HepG2 (cell line): ENCODE measurements around the gene FAM20C. TPM values are rescaled to one million over a fixed set of nuclear protein-coding genes. Genes with fewer than 3 reads are reported as not detected.

Source experiments
- ATAC-seq: fragments of 200-7000 bp; cut with Tn5 transposase; 3 replicates; pipeline ENCODE4 v1.9.1; 2020; ENCODE audit warnings: mild to moderate bottlenecking, moderate library complexity
- BruUV-seq: library from RNA; stranded (reverse); fragments of 400-500 nt; replicated peaks from 2 replicates; lab custom pipeline; 2021; lab: Mats Ljungman, UMichigan
- CTCF ChIA-PET: fragments of 300-600 bp; formaldehyde crosslinking; extraction: SDS; loops from one replicate; lab custom pipeline; 2021; ENCODE audit warnings: low total read pairs, inconsistent platforms, low intra/inter-chr PET ratio; lab: Yijun Ruan, JAX
- POLR2A ChIA-PET: fragments of 350-600 bp; sonication (Branson Sonifier 250); formaldehyde crosslinking; loops from one replicate; lab custom pipeline; 2020; ENCODE audit warnings: antibody characterized with exemption, inconsistent platforms; lab: Yijun Ruan, JAX
- DNase-seq: peaks from one replicate; pipeline ENCODE4 v3.0.0-alpha.2; 2015; ENCODE audit warnings: low spot score
- FAIRE-seq: peaks from 3 replicates; lab custom pipeline; 2011; peaks lifted over from hg19 to GRCh38; lab: Jason Lieb, UNC
- H2AFZ ChIP-seq: one replicate; pipeline ENCODE4 v1.6.1; 2011; ENCODE audit warnings: low read length, inconsistent platforms
- H3K27ac ChIP-seq: fragments of 300-600 bp; 3 replicates; pipeline ENCODE4 v1.8.0; 2011; ENCODE audit warnings: mixed run types, mild to moderate bottlenecking, mixed read lengths, low read length, inconsistent platforms; ENCODE audit not compliant: insufficient read depth; ENCODE audit errors: extremely low read length
- H3K27me3 ChIP-seq, 2 experiments: fragments of 200-600 bp in 1 of 2; 2 replicates in 1 of 2; 3 replicates in 1 of 2; pipeline versions ENCODE4 v1.6.0 to v1.8.0; 2011; ENCODE audit warnings: low read length in 2 of 2, mild to moderate bottlenecking in 2 of 2, moderate library complexity in 2 of 2, inconsistent platforms in 1 of 2; ENCODE audit not compliant: insufficient read depth in 2 of 2, control insufficient read depth in 1 of 2
- H3K36me3 ChIP-seq, 2 experiments: fragments of 200-600 bp in 1 of 2; replicated peaks in 1 of 2; 2 replicates in 1 of 2; 3 replicates in 1 of 2; pipeline versions ENCODE4 v1.5.1 to v1.8.0; 2011; ENCODE audit warnings: low read length in 2 of 2, inconsistent platforms in 1 of 2; ENCODE audit not compliant: insufficient read depth in 2 of 2, control insufficient read depth in 1 of 2
- H3K4me1 ChIP-seq: 2 replicates; pipeline ENCODE4 v1.5.1; 2012; ENCODE audit warnings: low read length, inconsistent platforms; ENCODE audit not compliant: insufficient read depth
- H3K4me2 ChIP-seq: 2 replicates; pipeline ENCODE4 v1.6.0; 2011; ENCODE audit warnings: low read depth, low read length, inconsistent platforms
- H3K4me3 ChIP-seq, 3 experiments: fragments of 200-600 bp in 1 of 3; sonication (generic), shearing (Covaris generic) in 1 of 3; replicated peaks in 1 of 3; 2 replicates each; pipeline ENCODE4 v1.5.1; 2011 to 2016; ENCODE audit warnings: low read length in 3 of 3, inconsistent platforms in 2 of 3, low read depth in 2 of 3, mild to moderate bottlenecking in 2 of 3, control low read depth in 1 of 3, mixed read lengths in 1 of 3; ENCODE audit not compliant: insufficient read depth in 1 of 3
- H3K79me2 ChIP-seq: one replicate; pipeline ENCODE4 v1.6.1; 2011; ENCODE audit warnings: low read length, inconsistent platforms; ENCODE audit not compliant: insufficient read depth
- H3K9ac ChIP-seq: 2 replicates; pipeline ENCODE4 v1.6.0; 2011; ENCODE audit warnings: mild to moderate bottlenecking, low read depth, low read length, inconsistent platforms; ENCODE audit not compliant: insufficient read depth
- H3K9me3 ChIP-seq: 2 replicates; pipeline ENCODE4 v1.5.1; 2012; ENCODE audit warnings: mild to moderate bottlenecking, low read length
- H4K20me1 ChIP-seq: 2 replicates; pipeline ENCODE4 v1.6.0; 2011; ENCODE audit warnings: inconsistent platforms, mild to moderate bottlenecking, low read length, moderate library complexity; ENCODE audit not compliant: insufficient read depth
- ARNT2 ChIP-seq: sonication (generic); formaldehyde crosslinking; IDR thresholded peaks from 2 replicates; pipeline ENCODE4 v1.8.0; 2022; ENCODE audit warnings: mild to moderate bottlenecking, low read depth, missing genetic modification reagents, moderate library complexity
- BHLHE40 ChIP-seq: IDR thresholded peaks from 2 replicates; pipeline ENCODE4 v1.6.1; 2011; ENCODE audit warnings: low read length, improper control_type of control experiment
- HMGXB4 ChIP-seq, 2 experiments: sonication (generic) in 1 of 2; formaldehyde crosslinking in 1 of 2; IDR thresholded peaks; 2 replicates each; pipeline versions ENCODE4 v1.4.0 to v1.6.1; 2018 to 2020; ENCODE audit warnings: missing genetic modification reagents in 2 of 2, borderline replicate concordance in 1 of 2, low read depth in 1 of 2, mild to moderate bottlenecking in 1 of 2, missing biosample characterization in 1 of 2
- HNF4A ChIP-seq: sonication (generic); formaldehyde crosslinking; IDR thresholded peaks from 2 replicates; pipeline ENCODE4 v1.4.0; 2020; ENCODE audit warnings: missing genetic modification reagents
- HOXA9 ChIP-seq: sonication (generic); formaldehyde crosslinking; IDR thresholded peaks from 2 replicates; pipeline ENCODE4 v1.8.1; 2022; ENCODE audit warnings: missing genetic modification reagents, mild to moderate bottlenecking, moderate library complexity, borderline replicate concordance
- KDM6A ChIP-seq: IDR thresholded peaks from 2 replicates; pipeline ENCODE4 v1.6.1; 2016; ENCODE audit warnings: low read depth
- KLF16 ChIP-seq, 2 experiments: sonication (generic) in 1 of 2; formaldehyde crosslinking in 1 of 2; IDR thresholded peaks; 2 replicates each; pipeline versions ENCODE4 v1.6.1 to v1.8.0; 2016 to 2023; ENCODE audit warnings: missing genetic modification reagents in 2 of 2, missing compliant biosample characterization in 1 of 2
- MBNL3 ChIP-seq: fragments of 250-450 bp; sonication (Bioruptor Pico); conservative IDR thresholded peaks from 2 replicates; pipeline ENCODE4 v1.8.0; 2022; ENCODE audit warnings: mild to moderate bottlenecking, inconsistent platforms
- NFAT5 ChIP-seq: sonication (generic); formaldehyde crosslinking; IDR thresholded peaks from 2 replicates; pipeline ENCODE4 v1.4.0; 2020; ENCODE audit warnings: missing genetic modification reagents
- SNAPC5 ChIP-seq: sonication (generic); formaldehyde crosslinking; IDR thresholded peaks from 2 replicates; pipeline ENCODE4 v1.8.1; 2023; ENCODE audit warnings: mild to moderate bottlenecking, missing genetic modification reagents, borderline replicate concordance
- SP2 ChIP-seq: sonication (generic); formaldehyde crosslinking; IDR thresholded peaks from 2 replicates; pipeline ENCODE4 v1.5.1; 2020; ENCODE audit warnings: mild to moderate bottlenecking, missing genetic modification reagents
- STAG1 ChIP-seq: sonication (generic); formaldehyde crosslinking; IDR thresholded peaks from 2 replicates; pipeline ENCODE4 v1.4.0; 2020; ENCODE audit warnings: missing genetic modification reagents
- TCF12 ChIP-seq, 2 experiments: fragments of 450-650 bp in 1 of 2; sonication (generic) in 1 of 2; formaldehyde crosslinking in 1 of 2; IDR thresholded peaks; 2 replicates each; pipeline versions ENCODE4 v1.6.1 to v1.8.0; 2017 to 2022; ENCODE audit warnings: antibody characterized with exemption in 1 of 2, mild to moderate bottlenecking in 1 of 2, missing genetic modification reagents in 1 of 2, moderate library complexity in 1 of 2
- USF2 ChIP-seq, 2 experiments: sonication (generic) in 1 of 2; formaldehyde crosslinking in 1 of 2; IDR thresholded peaks; 2 replicates each; pipeline versions ENCODE4 v1.5.1 to v1.6.1; 2011 to 2020; ENCODE audit warnings: borderline replicate concordance in 1 of 2, low read depth in 1 of 2, low read length in 1 of 2, mild to moderate bottlenecking in 1 of 2, missing genetic modification reagents in 1 of 2, moderate library complexity in 1 of 2
- ZNF12 ChIP-seq: sonication (generic); formaldehyde crosslinking; IDR thresholded peaks from 2 replicates; pipeline ENCODE4 v1.5.0; 2020; ENCODE audit warnings: missing genetic modification reagents
- ZNF7 ChIP-seq: IDR thresholded peaks from 2 replicates; pipeline ENCODE4 v1.6.1; 2016; ENCODE audit warnings: missing biosample characterization, missing genetic modification reagents
- WGBS: methylation state at CpG from one replicate; pipeline ENCODE4 v1.1.6; 2017; ENCODE audit warnings: low lambda C conversion rate; 5-methylcytosine and 5-hydroxymethylcytosine counted together
- in situ Hi-C: cut with HindIII; loops from 2 replicates; pipeline ENCODE4 v1.10.0; 2017; ENCODE audit warnings: low pct_unique_long_range_greater_than_20kb; ENCODE audit not compliant: extremely low pct_ligation_motif_present
- intact Hi-C: fragments of 100-400 bp; cut with micrococcal nuclease; formaldehyde crosslinking; loops from one replicate; pipeline ENCODE4 v1.10.0; 2022; ENCODE audit not compliant: unreplicated experiment
- polyA plus RNA-seq, 8 experiments: library from polyadenylated mRNA; depleted of rRNA in 3 of 8; stranded (reverse) in 7 of 8; unstranded in 1 of 8; fragments of >200 nt; fragmentation: Illumina TruSeq in 4 of 8; extraction: Trizol in 4 of 8; gene quantifications; 2 replicates each; pipeline versions ENCODE4 v1.2.1 to v1.2.3, GENCODE V29; 2011 to 2016; ENCODE audit warnings: low read depth in 4 of 8, missing spikeins in 1 of 8, mixed read lengths in 1 of 8; ENCODE audit not compliant: insufficient read depth in 1 of 8
- total RNA-seq, 5 experiments: library from RNA; depleted of rRNA; stranded (reverse); fragments of >200 nt; fragmentation: Illumina TruSeq; extraction: Trizol; gene quantifications; 2 replicates each; pipeline ENCODE4 v1.2.3, GENCODE V29; 2016; ENCODE audit warnings: low read depth in 1 of 5

FAM20C gene
- total and polyA plus RNA-seq, 2 of the 13 experiments (the other 11 are each of a cell fraction or from before 2014, with no cell fraction given) = 11.9 to 19.9 TPM

- 96% methylated on average over 15 of the region's 15 CpGs for WGBS
- H2AFZ ChIP-seq = no peak overlapping the region
- FAIRE-seq (no peak), ATAC-seq (no peak), DNase-seq (no peak)
- H3K36me3 ChIP-seq = peaks cover 17 to 52% of the 10 kb centered on the region in 2 experiments; a peak in 4 of 5 replicates
- POLR2A ChIA-PET = no interaction called here
- H3K4me1 ChIP-seq = no peaks in the 10 kb centered on the region
- no TSS peak for BruUV-seq
- no peaks in the 10 kb centered on the region for H4K20me1 ChIP-seq
- no peak overlapping the region for H3K4me2 ChIP-seq
- in situ Hi-C loops (no loop called here), intact Hi-C loops (no loop called here)
- H3K9me3 ChIP-seq = no peaks in the 10 kb centered on the region
- CTCF ChIA-PET = no interaction called here
- no peak overlapping the region for H3K9ac ChIP-seq
- no peaks in the 10 kb centered on the region for H3K79me2 ChIP-seq
- H3K27ac ChIP-seq = no peak overlapping the region
- H3K4me3 ChIP-seq = no peak overlapping the region
- H3K27me3 ChIP-seq = no peaks in the 10 kb centered on the region
- no peak for TF ChIP-seq ZNF7 (CRISPR knock-in tag)
- TF ChIP-seq HOXA9 = no peak
- TF ChIP-seq KDM6A = no peak
- TF ChIP-seq HNF4A = no peak
- TF ChIP-seq NFAT5 (CRISPR knock-in tag) = no peak
- no peak for TF ChIP-seq SNAPC5
- no peak for TF ChIP-seq MBNL3
- TF ChIP-seq STAG1 (CRISPR knock-in tag) = no peak
- no peak for TF ChIP-seq HMGXB4 (CRISPR knock-in tag; IDR thresholded peaks at IDR 0.05; ENCODE audit: borderline replicate concordance in 1 of 2, low read depth in 1 of 2)
- no peak for TF ChIP-seq ARNT2 (CRISPR knock-in tag)
- TF ChIP-seq TCF12 (IDR thresholded peaks at IDR 0.05) = no peak
- TF ChIP-seq TCF12 (CRISPR knock-in tag; IDR thresholded peaks at IDR 0.05) = no peak
- no peak for TF ChIP-seq BHLHE40
- no peak for TF ChIP-seq KLF16 (CRISPR knock-in tag; IDR thresholded peaks at IDR 0.05)
- no peak for TF ChIP-seq SP2 (CRISPR knock-in tag)
- no peak for TF ChIP-seq USF2 (IDR thresholded peaks at IDR 0.05; ENCODE audit: low read depth, low read length)
- TF ChIP-seq USF2 (CRISPR knock-in tag; IDR thresholded peaks at IDR 0.05; ENCODE audit: borderline replicate concordance) = no peak
- no peak for TF ChIP-seq ZNF12 (CRISPR knock-in tag)
These were observed 58.2 kb downstream of the FAM20C start for GRCh38 chr7:250523-250922.
